GM12874 (cell line): ENCODE data around the gene SLC43A2.

Source experiments
- TF ChIP-seq, protein P1 (sequence below): IDR thresholded peaks from 2 replicates; pipeline ENCODE4 v1.5.1; 2011; ENCODE audit warnings: low read depth, mild to moderate bottlenecking, control low read depth, low read length, moderate library complexity; ENCODE audit not compliant: insufficient read depth

Gene SLC43A2

DNA sequence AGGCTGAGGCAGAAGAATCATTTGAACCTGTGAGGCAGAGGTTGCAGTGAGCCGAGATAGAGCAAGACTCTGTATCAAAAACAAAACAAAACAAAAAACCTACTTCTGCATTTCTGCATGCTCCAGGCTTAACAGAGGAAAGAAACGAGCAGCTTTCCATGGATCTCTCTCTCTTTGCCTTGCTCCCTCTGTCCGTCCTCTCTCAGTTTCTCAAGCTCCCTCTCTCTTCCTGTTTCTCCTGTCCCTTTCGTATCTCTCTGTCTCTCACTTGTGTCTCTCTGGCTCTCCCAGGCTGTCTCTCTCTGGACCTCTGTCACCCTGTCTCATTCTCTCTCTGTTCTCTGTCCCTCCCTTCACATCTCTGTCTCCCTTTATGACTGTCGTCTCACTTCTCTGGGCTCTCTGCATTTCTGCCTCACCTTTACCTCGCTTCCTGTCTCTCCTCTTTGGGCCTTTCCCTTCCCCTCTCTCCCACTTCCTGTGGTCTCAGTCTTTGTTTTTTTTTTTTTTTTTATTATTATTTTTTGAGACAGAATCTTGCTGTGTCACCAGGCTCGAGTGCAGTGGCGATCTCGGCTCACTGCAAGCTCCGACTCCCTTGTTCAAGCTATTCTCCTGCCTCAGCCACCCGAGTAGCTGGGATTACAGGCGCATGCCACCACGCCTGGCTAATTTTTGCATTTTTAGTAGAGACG, 62.0 kb downstream of the SLC43A2 start:
- TF ChIP-seq, protein P1, sequence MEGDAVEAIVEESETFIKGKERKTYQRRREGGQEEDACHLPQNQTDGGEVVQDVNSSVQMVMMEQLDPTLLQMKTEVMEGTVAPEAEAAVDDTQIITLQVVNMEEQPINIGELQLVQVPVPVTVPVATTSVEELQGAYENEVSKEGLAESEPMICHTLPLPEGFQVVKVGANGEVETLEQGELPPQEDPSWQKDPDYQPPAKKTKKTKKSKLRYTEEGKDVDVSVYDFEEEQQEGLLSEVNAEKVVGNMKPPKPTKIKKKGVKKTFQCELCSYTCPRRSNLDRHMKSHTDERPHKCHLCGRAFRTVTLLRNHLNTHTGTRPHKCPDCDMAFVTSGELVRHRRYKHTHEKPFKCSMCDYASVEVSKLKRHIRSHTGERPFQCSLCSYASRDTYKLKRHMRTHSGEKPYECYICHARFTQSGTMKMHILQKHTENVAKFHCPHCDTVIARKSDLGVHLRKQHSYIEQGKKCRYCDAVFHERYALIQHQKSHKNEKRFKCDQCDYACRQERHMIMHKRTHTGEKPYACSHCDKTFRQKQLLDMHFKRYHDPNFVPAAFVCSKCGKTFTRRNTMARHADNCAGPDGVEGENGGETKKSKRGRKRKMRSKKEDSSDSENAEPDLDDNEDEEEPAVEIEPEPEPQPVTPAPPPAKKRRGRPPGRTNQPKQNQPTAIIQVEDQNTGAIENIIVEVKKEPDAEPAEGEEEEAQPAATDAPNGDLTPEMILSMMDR = no peak

DNA sequence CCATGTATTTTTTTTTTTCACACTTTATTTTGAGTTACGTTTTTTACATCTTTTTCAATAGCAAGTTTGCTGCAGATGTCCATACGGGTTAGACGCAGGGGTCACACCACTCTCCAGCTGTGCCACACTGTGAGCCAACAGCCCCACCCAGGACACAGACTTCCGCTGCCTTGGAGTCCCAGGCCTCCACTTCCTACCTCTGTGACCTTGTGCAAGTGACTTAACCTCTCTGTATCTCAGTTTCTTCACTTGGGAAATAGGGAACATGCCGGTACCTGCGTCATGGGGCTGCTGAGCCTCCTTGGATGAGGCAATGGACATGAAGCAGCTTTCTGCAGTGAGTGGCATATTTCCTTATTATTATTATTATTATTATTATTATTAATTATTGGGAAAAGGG, 62.8 kb downstream of the SLC43A2 start:
- TF ChIP-seq, protein P1 = no peak

DNA sequence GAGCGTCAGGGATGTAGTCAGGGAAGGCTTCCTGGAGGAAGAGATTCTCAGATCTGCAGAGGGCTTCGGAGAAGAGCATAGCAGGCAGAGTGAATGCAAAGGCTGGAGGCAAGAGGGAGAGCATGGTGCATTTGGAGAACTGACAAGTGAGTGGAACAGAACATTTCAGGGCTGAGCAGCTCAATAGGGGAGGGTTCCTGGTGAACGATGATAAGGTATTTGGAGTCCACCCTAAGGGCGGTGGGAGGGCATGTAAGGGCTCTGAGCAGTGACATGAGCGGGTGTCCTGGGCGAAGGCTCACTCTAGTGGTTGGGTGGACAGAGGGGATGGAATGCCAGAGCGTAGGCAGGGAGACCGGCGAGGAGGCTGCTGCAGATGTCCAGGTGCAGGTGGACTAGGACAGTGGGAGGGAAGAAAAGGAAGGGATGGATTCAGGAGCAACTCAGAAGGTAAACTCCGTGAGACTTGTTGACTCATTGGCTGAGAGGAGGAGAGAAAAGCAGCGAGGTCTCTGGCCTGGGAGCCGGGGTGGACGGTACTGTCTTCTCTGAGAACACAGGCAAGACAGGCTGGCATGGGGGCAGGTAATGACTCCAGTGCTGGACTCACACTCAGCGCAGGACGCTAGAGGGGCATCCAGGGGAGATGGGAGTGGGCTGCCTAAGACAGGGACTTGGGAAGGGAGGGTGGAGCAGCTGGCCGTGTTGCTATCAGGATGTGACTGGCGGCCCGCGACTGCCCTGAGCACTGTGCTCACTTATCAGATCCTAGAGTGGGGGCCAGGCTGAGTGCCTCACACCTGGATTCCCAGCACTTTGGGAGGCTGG, 64.6 kb downstream of the SLC43A2 start:
- TF ChIP-seq, protein P1 = no peak

- TF ChIP-seq, protein P1 = no peak
Observed at GRCh38 chr17:1562176-1562643, 66.4 kb downstream of the SLC43A2 start.

GRCh38 chr17:1561420-1562175, 67.0 kb downstream of the SLC43A2 start:
- TF ChIP-seq, protein P1 = peak; percentile 37

- TF ChIP-seq, protein P1 = no peak
Observed at GRCh38 chr17:1560858-1561355, 67.7 kb downstream of the SLC43A2 start.
